Loucy (cell line): ENCODE data around the gene ATP8A1.
"Not testable (repeated sequence)": the region's sequence is repeated elsewhere in the genome, so short reads cannot be mapped to it uniquely, and the experiment has no call there.

Experiments used
- H2AFZ ChIP-seq: fragments of 200-600 bp; sonication (generic); 2 replicates; pipeline ENCODE4 v1.6.0; 2016; ENCODE audit warnings: antibody characterized with exemption, mild to moderate bottlenecking, low read length, moderate library complexity
- H3F3A ChIP-seq: fragments of 200-600 bp; 2 replicates; pipeline ENCODE4 v1.6.0; 2016; ENCODE audit warnings: antibody characterized with exemption, low read depth, mild to moderate bottlenecking
- H3K27me3 ChIP-seq: fragments of 200-600 bp; sonication (generic); 2 replicates; pipeline ENCODE4 v1.6.1; 2014; ENCODE audit warnings: low read length, mild to moderate bottlenecking; ENCODE audit not compliant: insufficient read depth, poor library complexity, severe bottlenecking
- H3K36me3 ChIP-seq: fragments of 200-600 bp; sonication (generic); 2 replicates; pipeline ENCODE4 v1.6.1; 2016; ENCODE audit warnings: low read length; ENCODE audit not compliant: insufficient read depth
- H3K4me1 ChIP-seq: fragments of 200-600 bp; sonication (generic); 2 replicates; pipeline ENCODE4 v1.5.1; 2014; ENCODE audit warnings: low read length, mild to moderate bottlenecking; ENCODE audit not compliant: insufficient read depth, poor library complexity, severe bottlenecking
- H3K4me2 ChIP-seq: fragments of 200-600 bp; sonication (generic); 2 replicates; pipeline ENCODE4 v1.6.0; 2014; ENCODE audit warnings: antibody characterized with exemption, low read length, low read depth, mild to moderate bottlenecking; ENCODE audit not compliant: poor library complexity, severe bottlenecking
- H3K4me3 ChIP-seq: fragments of 200-600 bp; sonication (generic); 2 replicates; pipeline ENCODE4 v1.5.1; 2014; ENCODE audit warnings: low read length, mild to moderate bottlenecking, mixed read lengths; ENCODE audit not compliant: poor library complexity, severe bottlenecking
- H3K79me2 ChIP-seq: fragments of 200-600 bp; sonication (generic); 2 replicates; pipeline ENCODE4 v1.6.1; 2014; ENCODE audit warnings: low read length; ENCODE audit not compliant: insufficient read depth
- H3K9ac ChIP-seq: fragments of 200-600 bp; sonication (generic); 2 replicates; pipeline ENCODE4 v1.6.0; 2014; ENCODE audit warnings: mild to moderate bottlenecking, low read depth, low read length, moderate library complexity; ENCODE audit not compliant: poor library complexity, severe bottlenecking
- H3K9me2 ChIP-seq: fragments of 200-600 bp; sonication (generic); replicated peaks from 2 replicates; pipeline ENCODE4 v1.6.1; 2016; ENCODE audit warnings: low read depth, low read length, mixed read lengths
- H3K9me3 ChIP-seq: fragments of 200-600 bp; sonication (generic); 2 replicates; pipeline ENCODE4 v1.6.1; 2014; ENCODE audit warnings: mild to moderate bottlenecking, antibody characterized with exemption, low read length, low read depth; ENCODE audit not compliant: insufficient read depth
- H4K20me1 ChIP-seq: fragments of 200-600 bp; sonication (generic); 2 replicates; pipeline ENCODE4 v1.6.0; 2014; ENCODE audit warnings: antibody characterized with exemption, low read length, mild to moderate bottlenecking; ENCODE audit not compliant: insufficient read depth, poor library complexity, severe bottlenecking
- CTCF ChIP-seq: fragments of 200-600 bp; sonication (generic); conservative IDR thresholded peaks from 2 replicates; pipeline ENCODE4 v1.5.1; 2014; ENCODE audit warnings: mild to moderate bottlenecking, antibody characterized with exemption, low read length
- EZH2phosphoT487 ChIP-seq: fragments of 200-600 bp; IDR thresholded peaks from 2 replicates; pipeline ENCODE4 v1.6.1; 2018; ENCODE audit warnings: antibody characterized with exemption, mild to moderate bottlenecking, moderate library complexity, borderline replicate concordance

Gene ATP8A1

GRCh38 chr4:42471896-42472295 lies 185.0 kb downstream of the ATP8A1 start:
- Histone ChIP-seq H2AFZ (no peak overlapping the region), H3K4me1 (no peaks in the 10 kb centered on the region), H3K9me2 (no peaks in the 10 kb centered on the region), H3K36me3 (no peaks in the 10 kb centered on the region), H3K4me2 (no peak overlapping the region), H3F3A (no peaks in the 10 kb centered on the region), H3K27me3 (no peaks in the 10 kb centered on the region), H3K4me3 (no peak overlapping the region), H3K9me3 (no peaks in the 10 kb centered on the region), H3K79me2 (no peaks in the 10 kb centered on the region), H4K20me1 (no peaks in the 10 kb centered on the region), H3K9ac (no peak overlapping the region)
- no peak for TF ChIP-seq EZH2phosphoT487
- no peak for TF ChIP-seq CTCF

GRCh38 chr4:42470023-42470422 lies 186.9 kb downstream of the ATP8A1 start:
- Histone ChIP-seq H3K9me2 (no peaks in the 10 kb centered on the region), H2AFZ (no peak overlapping the region), H3K9ac (no peak overlapping the region), H3K9me3 (no peaks in the 10 kb centered on the region), H3K4me1 (no peaks in the 10 kb centered on the region), H3F3A (no peaks in the 10 kb centered on the region), H3K36me3 (no peaks in the 10 kb centered on the region), H3K4me3 (no peak overlapping the region), H4K20me1 (no peaks in the 10 kb centered on the region), H3K79me2 (no peaks in the 10 kb centered on the region), H3K27me3 (no peaks in the 10 kb centered on the region), H3K4me2 (no peak overlapping the region)
- TF ChIP-seq EZH2phosphoT487, result no peak
- TF ChIP-seq CTCF, result no peak

GRCh38 chr4:42467777-42468176 lies 189.1 kb downstream of the ATP8A1 start:
- H3K4me3 ChIP-seq, result not testable (repeated sequence)

GRCh38 chr4:42466273-42466844 lies 190.5 kb downstream of the ATP8A1 start:
- H3K36me3 ChIP-seq, result no peaks in the 10 kb centered on the region
- TF ChIP-seq CTCF (no peak), EZH2phosphoT487 (no peak)

More at GRCh38 chr4:42467777-42468176, 189.1 kb downstream of the ATP8A1 start:
- not testable (repeated sequence) for H3K27me3 ChIP-seq, H3K79me2 ChIP-seq, H4K20me1 ChIP-seq, H3K4me2 ChIP-seq, H3K9me2 ChIP-seq, H3K9ac ChIP-seq, H3K36me3 ChIP-seq, H3K9me3 ChIP-seq, H3K4me1 ChIP-seq, H2AFZ ChIP-seq, H3F3A ChIP-seq

More at GRCh38 chr4:42466273-42466844, 190.5 kb downstream of the ATP8A1 start:
- Histone ChIP-seq H3K9me3 (no peaks in the 10 kb centered on the region), H3K9me2 (no peaks in the 10 kb centered on the region), H3K4me1 (no peaks in the 10 kb centered on the region), H2AFZ (no peak overlapping the region), H3K79me2 (no peaks in the 10 kb centered on the region), H3F3A (no peaks in the 10 kb centered on the region), H3K27me3 (no peaks in the 10 kb centered on the region), H4K20me1 (no peaks in the 10 kb centered on the region), H3K4me3 (no peak overlapping the region), H3K9ac (no peak overlapping the region), H3K4me2 (no peak overlapping the region)
